B cell (primary cell): ENCODE data around the gene EIF5A. TPM values are rescaled to one million over a fixed set of nuclear protein-coding genes. Genes with fewer than 3 reads are reported as not detected.

ENCODE experiments used
- ATAC-seq: fragments of 200-7000 bp; cut with Tn5 transposase; one replicate; pipeline ENCODE4 v1.10.0; 2021; ENCODE audit warnings: low read depth, mild to moderate bottlenecking, moderate number of reproducible peaks, moderate library complexity
- CTCF ChIA-PET: fragments of 350-600 bp; sonication (Branson Sonifier 250); formaldehyde crosslinking; loops from one replicate; lab custom pipeline; 2021; ENCODE audit warnings: antibody characterized with exemption, inconsistent platforms; lab: Charles Lee
- POLR2A ChIA-PET: fragments of 350-600 bp; sonication (Branson Sonifier 250); formaldehyde crosslinking; loops from one replicate; lab custom pipeline; 2021; ENCODE audit warnings: antibody characterized with exemption; lab: Charles Lee
- DNase-seq: peaks from one replicate; pipeline ENCODE4 v3.0.0; 2013
- H2AFZ ChIP-seq: 2 replicates; pipeline ENCODE4 v1.6.1; 2012; ENCODE audit warnings: mild to moderate bottlenecking, low read depth, low read length; ENCODE audit not compliant: insufficient read depth, poor library complexity, severe bottlenecking
- H3K27ac ChIP-seq, 2 donors: 1 replicate in 1 of 2; 2 replicates in 1 of 2; pipeline ENCODE4 v1.5.1; 2012 to 2013; ENCODE audit warnings: low read length in 2 of 2, mild to moderate bottlenecking in 2 of 2, moderate library complexity in 1 of 2
- H3K27me3 ChIP-seq, 4 experiments: fragments of 200-600 bp in 1 of 4; sonication (generic) in 1 of 4; replicated peaks in 1 of 4; 1 replicate in 2 of 4; 2 replicates in 2 of 4; pipeline versions ENCODE4 v1.6.1 to v1.7.0; 2013 to 2016; ENCODE audit warnings: low read length in 3 of 4, mild to moderate bottlenecking in 2 of 4, mixed read lengths in 1 of 4, moderate library complexity in 1 of 4; ENCODE audit not compliant: insufficient read depth in 4 of 4, control insufficient read depth in 3 of 4; ENCODE audit errors: control extremely low read depth in 1 of 4
- H3K36me3 ChIP-seq, 2 experiments: replicated peaks in 1 of 2; 1 replicate in 1 of 2; 2 replicates in 1 of 2; pipeline versions ENCODE4 v1.6.1 to v1.7.1; 2013; ENCODE audit warnings: low read length in 1 of 2; ENCODE audit not compliant: insufficient read depth in 2 of 2, control insufficient read depth in 1 of 2; ENCODE audit errors: control extremely low read depth in 1 of 2, extremely low read depth in 1 of 2
- H3K4me1 ChIP-seq, 2 donors: fragments of 200-600 bp in 1 of 2; sonication (generic) in 1 of 2; 1 replicate in 1 of 2; 2 replicates in 1 of 2; pipeline versions ENCODE4 v1.5.1 to v1.6.1; 2013 to 2017; ENCODE audit warnings: low read length in 2 of 2; ENCODE audit not compliant: control insufficient read depth in 2 of 2, insufficient read depth in 2 of 2
- H3K4me2 ChIP-seq: replicated peaks from 2 replicates; pipeline ENCODE3; 2012; ENCODE audit warnings: mild to moderate bottlenecking, low read depth, low read length; ENCODE audit not compliant: poor library complexity, severe bottlenecking
- H3K4me3 ChIP-seq, 5 experiments: fragments of 200-600 bp in 1 of 5; sonication (generic) in 1 of 5; 1 replicate in 3 of 5; 2 replicates in 2 of 5; pipeline versions ENCODE4 v1.5.1 to v1.7.0; 2011 to 2016; ENCODE audit warnings: low read length in 4 of 5, mild to moderate bottlenecking in 4 of 5, low read depth in 2 of 5, control low read depth in 1 of 5, moderate library complexity in 1 of 5; ENCODE audit not compliant: insufficient read depth in 1 of 5; ENCODE audit errors: control extremely low read depth in 1 of 5, extremely low read depth in 1 of 5
- H3K79me2 ChIP-seq: fragments of 200-600 bp; sonication (generic); one replicate; pipeline ENCODE4 v1.6.0; 2016; ENCODE audit warnings: low read length; ENCODE audit not compliant: control insufficient read depth, insufficient read depth
- H3K9ac ChIP-seq: fragments of 200-600 bp; sonication (generic); 2 replicates; pipeline ENCODE4 v1.6.1; 2017; ENCODE audit warnings: mild to moderate bottlenecking, low read length, moderate library complexity
- H3K9me3 ChIP-seq, 3 donors: one replicate each; pipeline versions ENCODE4 v1.6.1 to v1.7.1; 2013; ENCODE audit warnings: low read length in 2 of 3; ENCODE audit not compliant: control insufficient read depth in 2 of 3, insufficient read depth in 1 of 3; ENCODE audit errors: control extremely low read depth in 1 of 3
- H4K20me1 ChIP-seq: 2 replicates; pipeline ENCODE4 v1.6.0; 2012; ENCODE audit warnings: mild to moderate bottlenecking, low read length; ENCODE audit not compliant: insufficient read depth, control insufficient read depth, poor library complexity, severe bottlenecking
- H3K27ac Mint-ChIP-seq: one replicate; pipeline ENCODE4 v1.8.0; 2021; ENCODE audit warnings: mixed read lengths
- H3K27me3 Mint-ChIP-seq: one replicate; pipeline ENCODE4 v1.8.0; 2021; ENCODE audit warnings: mixed read lengths
- H3K4me1 Mint-ChIP-seq: one replicate; pipeline ENCODE4 v1.8.0; 2021; ENCODE audit warnings: mixed read lengths
- H3K4me3 Mint-ChIP-seq: one replicate; pipeline ENCODE4 v1.8.0; 2021; ENCODE audit warnings: mixed read lengths
- H3K9me3 Mint-ChIP-seq: one replicate; pipeline ENCODE4 v1.8.0; 2022; ENCODE audit warnings: mixed read lengths; ENCODE audit not compliant: insufficient read depth
- EZH2 ChIP-seq: IDR thresholded peaks from 2 replicates; pipeline ENCODE4 v1.6.1; 2012; ENCODE audit warnings: borderline replicate concordance, low read depth, mild to moderate bottlenecking, moderate library complexity, low read length; ENCODE audit not compliant: insufficient read depth, poor library complexity, severe bottlenecking
- WGBS: methylation state at CpG from one replicate; pipeline ENCODE4 v1.1.5; 2013; ENCODE audit warnings: missing lambda C conversion rate; ENCODE audit not compliant: insufficient coverage; 5-methylcytosine and 5-hydroxymethylcytosine counted together
- intact Hi-C: fragments of 100-400 bp; cut with micrococcal nuclease; formaldehyde crosslinking; loops from one replicate; pipeline ENCODE4 v1.10.0; 2022
- polyA plus RNA-seq: library from polyadenylated mRNA; depleted of rRNA; stranded (reverse); fragments of >200 nt; gene quantifications from 2 replicates; pipeline ENCODE4 v1.2.3, GENCODE V29; 2012
- total RNA-seq, 2 donors: library from RNA; stranded (reverse); fragments of 120-200 nt in 1 of 2; gene quantifications; 1 replicate in 1 of 2; 2 replicates in 1 of 2; pipeline versions ENCODE4 v1.2.3 to v1.2.4, GENCODE V29; 2013 to 2022
- TF ChIP-seq, protein P1 (sequence below): fragments of 200-600 bp; IDR thresholded peaks from one replicate; pipeline ENCODE4 v1.8.0; 2022; ENCODE audit warnings: antibody characterized with exemption, mild to moderate bottlenecking

Gene EIF5A
- total and polyA plus RNA-seq, 2 donors (not counting 1 experiment from before 2014, with no cell fraction given), result 233 to 576 TPM

GRCh38 chr17:7282752-7283321 is 24.6 kb upstream of the EIF5A start:
- Mint-ChIP-seq H3K27me3 (peaks cover 30% of the 10 kb centered on the region), H3K4me1 (peaks cover 20% of the 10 kb centered on the region), H3K27ac (no peak overlapping the region), H3K4me3 (peak overlapping the region; percentile 35), H3K9me3 (no peaks in the 10 kb centered on the region)
- intact Hi-C loops, result no loop called here
- Histone ChIP-seq H3K9ac (no peak overlapping the region), H3K36me3 (no peaks in the 10 kb centered on the region), H3K4me2 (peak overlapping the region; percentile 98), H3K4me1 (peaks cover 20 to 31% of the 10 kb centered on the region in 2 donors), H3K79me2 (no peaks in the 10 kb centered on the region), H3K27ac (no peak overlapping the region), H3K9me3 (peaks cover 0 to 18% (median 0%) of the 10 kb centered on the region in 3 donors), H3K4me3 (no peak overlapping the region), H4K20me1 (no peaks in the 10 kb centered on the region), H2AFZ (no peak overlapping the region), H3K27me3 (peaks cover 0 to 53% (median 13%) of the 10 kb centered on the region in 4 experiments)
- POLR2A ChIA-PET, result interaction anchor here (1.8 kb wide), 1 partner anchor 14 kb away, joined by 3 read pairs; no protein-coding TSS in a partner anchor
- no peak for TF ChIP-seq EZH2
- TF ChIP-seq, protein P1, sequence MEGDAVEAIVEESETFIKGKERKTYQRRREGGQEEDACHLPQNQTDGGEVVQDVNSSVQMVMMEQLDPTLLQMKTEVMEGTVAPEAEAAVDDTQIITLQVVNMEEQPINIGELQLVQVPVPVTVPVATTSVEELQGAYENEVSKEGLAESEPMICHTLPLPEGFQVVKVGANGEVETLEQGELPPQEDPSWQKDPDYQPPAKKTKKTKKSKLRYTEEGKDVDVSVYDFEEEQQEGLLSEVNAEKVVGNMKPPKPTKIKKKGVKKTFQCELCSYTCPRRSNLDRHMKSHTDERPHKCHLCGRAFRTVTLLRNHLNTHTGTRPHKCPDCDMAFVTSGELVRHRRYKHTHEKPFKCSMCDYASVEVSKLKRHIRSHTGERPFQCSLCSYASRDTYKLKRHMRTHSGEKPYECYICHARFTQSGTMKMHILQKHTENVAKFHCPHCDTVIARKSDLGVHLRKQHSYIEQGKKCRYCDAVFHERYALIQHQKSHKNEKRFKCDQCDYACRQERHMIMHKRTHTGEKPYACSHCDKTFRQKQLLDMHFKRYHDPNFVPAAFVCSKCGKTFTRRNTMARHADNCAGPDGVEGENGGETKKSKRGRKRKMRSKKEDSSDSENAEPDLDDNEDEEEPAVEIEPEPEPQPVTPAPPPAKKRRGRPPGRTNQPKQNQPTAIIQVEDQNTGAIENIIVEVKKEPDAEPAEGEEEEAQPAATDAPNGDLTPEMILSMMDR, result no peak
- ATAC-seq (no peak), DNase-seq (no peak)
- WGBS, result 74% methylated on average over 5 of the region's 6 CpGs
- CTCF ChIA-PET, result interaction anchor here (0.7 to 10.9 kb wide), 6 partner anchors 15 to 237 kb away, joined by 3 to 115 read pairs (median 6); partner anchors contain the start of genes ACADVL and DLG4
